IPS DF 6.9 (cell line): ENCODE results near the gene SUSD3.
A peak's percentile ranks its signal among the peaks of the same experiment; 100 is the strongest.

Source experiments
- DNase-seq: peaks from one replicate; pipeline ENCODE4 v3.0.0-alpha.2; 2013; ENCODE audit warnings: low read depth, low spot score
- H3K27ac ChIP-seq: one replicate; pipeline ENCODE4 v1.5.1; 2013; ENCODE audit warnings: low read length, control low read depth
- H3K27me3 ChIP-seq: 2 replicates; pipeline ENCODE4 v1.6.1; 2013; ENCODE audit warnings: mild to moderate bottlenecking, low read length; ENCODE audit not compliant: control insufficient read depth, insufficient read depth
- H3K36me3 ChIP-seq: 2 replicates; pipeline ENCODE4 v1.6.1; 2013; ENCODE audit warnings: low read length; ENCODE audit not compliant: control insufficient read depth, insufficient read depth
- H3K4me1 ChIP-seq: 2 replicates; pipeline ENCODE4 v1.6.1; 2013; ENCODE audit warnings: low read length; ENCODE audit not compliant: control insufficient read depth, insufficient read depth
- H3K4me3 ChIP-seq: 2 replicates; pipeline ENCODE4 v1.5.1; 2013; ENCODE audit warnings: mild to moderate bottlenecking, low read length
- H3K9me3 ChIP-seq: 2 replicates; pipeline ENCODE4 v1.6.1; 2013; ENCODE audit warnings: low read length, inconsistent platforms; ENCODE audit not compliant: control insufficient read depth, insufficient read depth
- WGBS: extraction: QIAGEN DNeasy Blood & Tissue Kit; methylation state at CpG from one replicate; pipeline ENCODE4 v1.1.7; 2013; ENCODE audit warnings: mixed read lengths, missing lambda C conversion rate; ENCODE audit not compliant: insufficient read length, insufficient coverage; 5-methylcytosine and 5-hydroxymethylcytosine counted together

The SUSD3 gene

DNA sequence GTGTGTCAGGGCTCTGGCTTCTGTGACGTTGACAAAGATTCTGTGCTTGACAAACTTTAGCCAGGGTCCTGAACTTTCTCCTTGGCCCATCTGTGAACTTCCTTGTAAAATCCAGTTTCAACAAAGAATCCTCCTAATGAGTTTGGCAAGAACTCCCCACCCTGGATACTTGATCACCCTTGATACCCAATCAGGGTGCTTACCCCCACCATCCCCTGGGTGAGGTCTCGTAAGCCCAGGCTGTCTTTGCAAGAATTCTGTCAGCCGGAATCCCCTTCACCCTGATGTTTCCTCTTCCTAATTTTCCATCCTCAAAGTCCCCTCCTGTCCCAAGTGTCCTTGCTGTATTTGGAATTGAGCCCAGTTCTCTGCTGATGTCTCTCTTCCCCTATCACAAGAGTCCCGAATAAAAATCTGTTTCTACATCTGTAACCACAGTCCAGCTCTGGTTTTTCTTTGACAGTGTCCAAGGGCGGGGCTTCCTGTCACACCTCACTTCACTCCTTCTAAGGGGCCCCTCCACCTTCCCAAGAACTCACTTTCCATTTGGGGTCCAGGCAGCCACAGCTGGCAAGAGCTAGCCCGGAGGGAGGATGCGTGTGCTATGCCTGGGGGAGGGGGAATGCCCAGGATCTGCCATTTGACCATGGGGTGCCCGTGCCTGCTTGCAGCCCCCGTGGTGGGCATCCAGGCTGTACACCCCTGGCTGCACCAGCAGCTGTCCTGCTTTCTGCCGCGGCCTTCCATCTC is 34.8 kb downstream of the SUSD3 start:
- Histone ChIP-seq H3K27ac (no peak overlapping the region), H3K27me3 (no peaks in the 10 kb centered on the region), H3K9me3 (no peaks in the 10 kb centered on the region), H3K4me1 (no peaks in the 10 kb centered on the region; the same call in 1 of the 2 replicates), H3K4me3 (no peak overlapping the region), H3K36me3 (no peaks in the 10 kb centered on the region)
- DNase-seq = no peak
- WGBS = no CpG with 5 or more reads among the region's 11 CpGs

DNA sequence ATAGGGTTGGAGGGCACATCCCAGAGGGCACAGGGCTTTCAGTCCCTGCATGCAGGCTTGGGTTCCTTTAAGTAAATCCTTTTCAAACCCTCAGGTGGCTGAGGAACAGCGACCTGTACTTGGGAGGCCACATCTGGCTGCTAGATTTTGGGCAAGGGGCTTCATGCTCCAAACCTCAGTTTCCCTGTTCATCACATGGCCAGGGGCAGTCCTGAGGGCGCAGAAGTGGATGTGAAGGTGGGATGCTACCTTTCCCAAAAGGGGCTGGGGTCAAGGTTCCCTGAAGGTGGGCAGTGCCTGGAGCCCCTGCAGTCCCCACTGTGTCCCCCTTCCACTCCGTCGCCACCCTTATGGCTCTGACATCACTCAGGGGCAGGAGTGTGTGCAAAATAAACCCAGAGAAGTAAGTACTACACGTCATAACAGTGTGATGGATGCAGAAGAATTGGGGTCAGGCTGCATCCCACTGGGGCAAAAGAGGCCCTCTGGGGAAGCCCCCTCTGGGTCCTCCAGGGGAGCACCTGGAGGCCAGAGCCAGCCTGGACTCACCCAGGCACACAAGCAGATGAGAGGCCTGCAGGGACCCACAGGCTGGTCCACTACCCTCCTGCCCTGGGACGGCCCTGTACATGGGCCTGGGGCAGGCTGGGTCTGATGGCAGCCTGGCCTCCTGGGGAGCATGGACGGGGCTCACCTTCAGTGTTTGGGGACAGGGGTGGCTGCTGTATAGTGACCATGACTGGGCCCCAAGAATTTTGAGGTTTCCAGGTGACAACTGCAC is 35.6 kb downstream of the SUSD3 start:
- WGBS = no CpG with 5 or more reads among the region's 7 CpGs
- H3K4me1 ChIP-seq = no peaks in the 10 kb centered on the region; the same call in 1 of the 2 replicates

DNA sequence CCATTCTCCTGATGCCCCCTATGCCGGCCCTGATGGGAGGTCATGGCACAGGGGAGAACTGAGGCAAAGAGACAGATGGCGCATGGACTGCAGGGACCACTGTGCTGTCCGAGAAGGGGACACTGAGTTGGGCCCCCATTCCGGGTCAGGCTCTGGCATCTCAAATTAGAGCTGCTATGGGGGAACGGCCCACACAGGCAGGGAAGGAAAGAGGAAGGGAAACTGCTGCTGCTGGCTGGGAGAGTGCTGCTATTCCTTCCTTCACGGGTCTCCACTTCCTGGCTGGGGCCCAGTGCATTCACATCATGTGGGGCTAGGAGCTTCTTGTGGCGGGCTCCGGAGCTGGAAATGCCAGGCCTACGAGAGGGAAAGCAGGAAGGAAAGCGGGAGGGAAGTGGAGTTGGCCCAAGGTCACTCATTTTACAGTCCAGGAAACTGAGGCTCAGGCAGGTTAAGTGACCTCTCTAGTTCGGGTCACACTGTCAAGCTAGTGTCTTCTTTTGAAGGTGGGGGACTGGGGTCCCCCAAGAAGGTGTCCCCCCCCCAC is 36.2 kb downstream of the SUSD3 start:
- no peaks in the 10 kb centered on the region; the same call in 1 of the 2 replicates for H3K4me1 ChIP-seq
- no peak overlapping the region for H3K27ac ChIP-seq
- H3K9me3 ChIP-seq = no peaks in the 10 kb centered on the region
- no peaks in the 10 kb centered on the region for H3K27me3 ChIP-seq
- peak overlapping the region; percentile 24; the same call in 1 of the 2 replicates for H3K4me3 ChIP-seq
- no peak for DNase-seq
- no peaks in the 10 kb centered on the region; the same call in 1 of the 2 replicates for H3K36me3 ChIP-seq
- no CpG with 5 or more reads among the region's 11 CpGs for WGBS

More for the DNA sequence above, 35.6 kb downstream of the SUSD3 start:
- no peaks in the 10 kb centered on the region for H3K9me3 ChIP-seq
- no peak overlapping the region for H3K4me3 ChIP-seq
- no peaks in the 10 kb centered on the region; the same call in 1 of the 2 replicates for H3K36me3 ChIP-seq
- no peak overlapping the region for H3K27ac ChIP-seq
- DNase-seq = no peak
- H3K27me3 ChIP-seq = no peaks in the 10 kb centered on the region

- peak; percentile 89 for DNase-seq
- no peaks in the 10 kb centered on the region; the same call in 1 of the 2 replicates for H3K36me3 ChIP-seq
- H3K9me3 ChIP-seq = no peaks in the 10 kb centered on the region
- H3K4me1 ChIP-seq = no peaks in the 10 kb centered on the region; the same call in 1 of the 2 replicates
- H3K4me3 ChIP-seq = peak overlapping the region; percentile 24; the same call in 1 of the 2 replicates
- no peak overlapping the region for H3K27ac ChIP-seq
- H3K27me3 ChIP-seq = no peaks in the 10 kb centered on the region
- WGBS = no CpG with 5 or more reads among the region's 95 CpGs
These were observed 37.0 kb downstream of the SUSD3 start for GRCh38 chr9:93095205-93096130.

DNA sequence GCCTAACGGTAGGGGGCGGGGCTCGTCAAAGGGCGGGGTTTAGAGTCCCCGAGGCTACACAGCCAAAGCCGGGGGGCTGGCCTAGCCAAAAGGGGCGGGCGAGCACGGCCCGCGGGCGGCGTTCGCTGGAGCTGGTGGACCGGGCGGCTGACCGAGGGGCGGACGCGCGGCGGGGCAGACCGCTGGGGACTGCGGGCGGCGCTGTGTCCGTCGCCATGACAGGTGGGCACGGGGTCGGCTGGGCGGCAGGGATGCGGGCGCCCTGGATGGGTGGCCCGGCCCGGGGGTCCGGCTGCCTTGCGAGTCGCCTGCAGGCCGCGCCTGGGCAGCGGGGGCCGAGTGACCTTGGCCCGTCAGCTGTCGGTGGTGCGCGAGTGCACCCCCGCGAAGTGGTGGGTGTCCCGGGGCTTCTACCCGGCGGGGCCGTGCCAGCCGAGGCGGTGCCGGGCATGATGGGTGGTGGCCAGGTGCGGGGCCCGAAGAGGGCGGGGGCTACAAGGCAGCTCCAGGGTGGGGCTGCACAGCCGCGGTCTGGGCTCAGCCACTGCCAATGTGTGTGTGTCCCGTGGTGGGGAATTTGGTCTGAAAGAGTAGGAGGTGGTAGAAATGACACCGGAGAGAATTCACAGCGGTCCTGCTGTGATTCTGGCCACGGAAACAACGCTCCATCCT is 37.8 kb downstream of the SUSD3 start, which contains the start of gene CARD19:
Gene CARD19, plus strand, starts transcription at position 87 of the 672 bp plus-strand sequence. Its CDS starts 129 bp downstream, at position 216.
- no peaks in the 10 kb centered on the region for H3K27me3 ChIP-seq
- H3K4me1 ChIP-seq = no peaks in the 10 kb centered on the region; the same call in 1 of the 2 replicates
- no peaks in the 10 kb centered on the region; the same call in 1 of the 2 replicates for H3K36me3 ChIP-seq
- H3K9me3 ChIP-seq = no peaks in the 10 kb centered on the region
- DNase-seq = no peak
- WGBS = no CpG with 5 or more reads among the region's 65 CpGs
- H3K4me3 ChIP-seq = peak within 1 kb of the TSS; percentile 90
- H3K27ac ChIP-seq = no peak within 1 kb of the TSS

GRCh38 chr9:93096811-93097382 is 38.4 kb downstream of the SUSD3 start:
- peak overlapping the region; percentile 90; the same call in 1 of the 2 replicates for H3K4me3 ChIP-seq
- H3K4me1 ChIP-seq = no peaks in the 10 kb centered on the region; the same call in 1 of the 2 replicates
- no peaks in the 10 kb centered on the region for H3K9me3 ChIP-seq
- no peaks in the 10 kb centered on the region for H3K27me3 ChIP-seq
- H3K27ac ChIP-seq = no peak overlapping the region
- H3K36me3 ChIP-seq = no peaks in the 10 kb centered on the region; the same call in 1 of the 2 replicates
- no peak for DNase-seq
- WGBS = no CpG with 5 or more reads among the region's 16 CpGs

GRCh38 chr9:93097511-93098201 is 39.2 kb downstream of the SUSD3 start:
- no peak for DNase-seq
- WGBS = no CpG with 5 or more reads among the region's 11 CpGs
- no peaks in the 10 kb centered on the region; the same call in 1 of the 2 replicates for H3K4me1 ChIP-seq

DNA sequence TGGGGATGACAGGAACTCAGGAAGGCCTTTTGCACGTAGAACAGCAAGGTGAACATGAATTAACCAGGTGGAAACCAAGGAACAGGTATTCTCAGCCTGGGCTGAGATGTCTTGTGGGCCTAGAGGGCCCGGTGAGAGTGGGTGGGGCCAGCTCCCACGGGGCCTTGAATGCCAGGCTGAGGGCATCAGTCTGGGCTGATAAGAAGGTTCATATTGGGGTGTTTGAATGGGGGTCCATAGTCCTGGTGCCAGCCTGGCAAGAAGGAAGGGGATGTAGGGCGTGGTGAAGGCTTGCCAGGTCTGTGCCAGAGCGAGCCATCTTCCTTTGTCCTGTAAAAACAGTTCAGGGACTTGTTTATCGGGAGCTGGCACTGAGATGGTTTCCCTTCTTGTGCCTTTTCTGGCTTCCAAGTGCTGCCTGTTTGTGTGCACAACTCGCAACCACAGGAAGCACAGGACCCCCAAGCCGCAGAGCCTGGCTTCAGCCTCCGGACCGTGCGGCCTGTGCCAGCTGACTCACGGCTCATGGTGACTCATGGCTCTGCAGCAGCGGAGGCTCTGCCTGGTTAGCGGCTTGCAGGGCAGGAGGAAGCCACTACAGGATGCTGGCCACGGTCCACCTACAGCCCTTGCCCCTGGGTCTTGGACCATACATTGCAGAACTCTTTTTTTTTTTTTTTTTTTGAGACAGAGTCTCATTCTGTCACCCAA is 39.9 kb downstream of the SUSD3 start:
- H3K4me3 ChIP-seq = no peak overlapping the region
- no peaks in the 10 kb centered on the region for H3K27me3 ChIP-seq
- no peaks in the 10 kb centered on the region; the same call in 1 of the 2 replicates for H3K4me1 ChIP-seq
- DNase-seq = no peak
- H3K9me3 ChIP-seq = no peaks in the 10 kb centered on the region
- H3K27ac ChIP-seq = no peak overlapping the region
- H3K36me3 ChIP-seq = no peaks in the 10 kb centered on the region; the same call in 1 of the 2 replicates
- WGBS = no CpG with 5 or more reads among the region's 15 CpGs

More at GRCh38 chr9:93097511-93098201, 39.2 kb downstream of the SUSD3 start:
- no peak overlapping the region for H3K27ac ChIP-seq
- H3K36me3 ChIP-seq = no peaks in the 10 kb centered on the region; the same call in 1 of the 2 replicates
- no peaks in the 10 kb centered on the region for H3K27me3 ChIP-seq
- H3K4me3 ChIP-seq = no peak overlapping the region
- H3K9me3 ChIP-seq = no peaks in the 10 kb centered on the region
